ENCODE data around the gene NT5C1B.

DNA sequence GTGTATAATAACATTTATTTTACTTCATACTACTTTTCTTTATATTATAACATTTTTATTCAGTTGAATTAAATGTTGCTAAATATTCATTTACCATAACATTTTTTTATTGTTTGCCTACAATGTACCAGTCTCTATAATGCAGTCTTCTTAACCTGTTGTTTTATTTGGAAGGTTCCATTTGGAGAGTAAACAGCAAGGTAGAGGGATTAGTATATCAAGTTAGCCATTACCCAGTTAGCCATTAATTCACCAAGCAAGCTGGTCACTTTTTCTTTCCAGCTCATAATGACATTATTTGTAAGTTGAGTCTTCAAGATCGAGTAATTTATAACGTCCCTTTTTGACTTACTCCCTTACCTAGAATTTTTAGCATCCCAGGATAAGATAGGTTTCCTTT lies 29.7 kb upstream of the NT5C1B start:
- TF ChIP-seq, protein P1, sequence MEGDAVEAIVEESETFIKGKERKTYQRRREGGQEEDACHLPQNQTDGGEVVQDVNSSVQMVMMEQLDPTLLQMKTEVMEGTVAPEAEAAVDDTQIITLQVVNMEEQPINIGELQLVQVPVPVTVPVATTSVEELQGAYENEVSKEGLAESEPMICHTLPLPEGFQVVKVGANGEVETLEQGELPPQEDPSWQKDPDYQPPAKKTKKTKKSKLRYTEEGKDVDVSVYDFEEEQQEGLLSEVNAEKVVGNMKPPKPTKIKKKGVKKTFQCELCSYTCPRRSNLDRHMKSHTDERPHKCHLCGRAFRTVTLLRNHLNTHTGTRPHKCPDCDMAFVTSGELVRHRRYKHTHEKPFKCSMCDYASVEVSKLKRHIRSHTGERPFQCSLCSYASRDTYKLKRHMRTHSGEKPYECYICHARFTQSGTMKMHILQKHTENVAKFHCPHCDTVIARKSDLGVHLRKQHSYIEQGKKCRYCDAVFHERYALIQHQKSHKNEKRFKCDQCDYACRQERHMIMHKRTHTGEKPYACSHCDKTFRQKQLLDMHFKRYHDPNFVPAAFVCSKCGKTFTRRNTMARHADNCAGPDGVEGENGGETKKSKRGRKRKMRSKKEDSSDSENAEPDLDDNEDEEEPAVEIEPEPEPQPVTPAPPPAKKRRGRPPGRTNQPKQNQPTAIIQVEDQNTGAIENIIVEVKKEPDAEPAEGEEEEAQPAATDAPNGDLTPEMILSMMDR (IDR thresholded peaks at IDR 0.05; ENCODE audit: insufficient read depth, low read length, poor library complexity, severe bottlenecking): no peak
- no peak for TF ChIP-seq EZH2phosphoT487 (conservative IDR thresholded peaks at IDR 0.05; ENCODE audit: low read length)

Measured in SU-DHL-6 (cell line).